ENCODE measurements around the gene OR52L1.
A peak's percentile ranks its signal among the peaks of the same experiment; 100 is the strongest.

The OR52L1 gene

DNA sequence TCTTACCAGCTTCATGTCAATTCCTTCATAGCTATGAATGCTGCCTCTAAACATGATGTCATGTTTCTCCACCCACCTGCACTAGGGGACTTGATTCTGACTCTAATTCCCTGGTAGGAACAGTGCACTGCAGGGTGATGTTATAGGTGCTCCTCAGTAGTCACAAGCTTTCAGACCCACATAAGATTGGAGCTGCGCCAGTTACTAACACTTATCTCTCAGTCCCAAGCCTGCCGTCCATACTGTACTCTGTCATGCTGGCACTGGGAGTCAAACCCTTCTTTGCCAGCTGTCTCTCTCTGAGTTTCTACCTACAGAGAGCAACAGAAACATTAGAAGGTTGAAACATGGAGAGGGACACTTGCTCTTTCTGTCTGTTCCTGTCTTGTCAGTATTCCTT, 38.3 kb upstream of the OR52L1 start:
- H4K20me1 ChIP-seq (ENCODE audit: insufficient read depth, low read length): no peaks in the 10 kb centered on the region
- no peaks in the 10 kb centered on the region for H3K79me2 ChIP-seq (ENCODE audit: low read length)
- H3F3A ChIP-seq (ENCODE audit: insufficient read depth, low read length): no peaks in the 10 kb centered on the region
- H3K36me3 ChIP-seq (replicated peaks; ENCODE audit: insufficient read depth, low read length): no peaks in the 10 kb centered on the region
- no peak for DNase-seq
- no peak overlapping the region for H3K9ac ChIP-seq (ENCODE audit: low read length)
- H3K9me3 ChIP-seq (replicated peaks; ENCODE audit: insufficient read depth, low read length): no peaks in the 10 kb centered on the region
- no peak overlapping the region for H2AFZ ChIP-seq (ENCODE audit: low read length)
- no peak overlapping the region for H3K4me2 ChIP-seq (ENCODE audit: low read depth, low read length)
- no peaks in the 10 kb centered on the region for H3K4me1 ChIP-seq (ENCODE audit: low read length)
- TF ChIP-seq, protein P1, sequence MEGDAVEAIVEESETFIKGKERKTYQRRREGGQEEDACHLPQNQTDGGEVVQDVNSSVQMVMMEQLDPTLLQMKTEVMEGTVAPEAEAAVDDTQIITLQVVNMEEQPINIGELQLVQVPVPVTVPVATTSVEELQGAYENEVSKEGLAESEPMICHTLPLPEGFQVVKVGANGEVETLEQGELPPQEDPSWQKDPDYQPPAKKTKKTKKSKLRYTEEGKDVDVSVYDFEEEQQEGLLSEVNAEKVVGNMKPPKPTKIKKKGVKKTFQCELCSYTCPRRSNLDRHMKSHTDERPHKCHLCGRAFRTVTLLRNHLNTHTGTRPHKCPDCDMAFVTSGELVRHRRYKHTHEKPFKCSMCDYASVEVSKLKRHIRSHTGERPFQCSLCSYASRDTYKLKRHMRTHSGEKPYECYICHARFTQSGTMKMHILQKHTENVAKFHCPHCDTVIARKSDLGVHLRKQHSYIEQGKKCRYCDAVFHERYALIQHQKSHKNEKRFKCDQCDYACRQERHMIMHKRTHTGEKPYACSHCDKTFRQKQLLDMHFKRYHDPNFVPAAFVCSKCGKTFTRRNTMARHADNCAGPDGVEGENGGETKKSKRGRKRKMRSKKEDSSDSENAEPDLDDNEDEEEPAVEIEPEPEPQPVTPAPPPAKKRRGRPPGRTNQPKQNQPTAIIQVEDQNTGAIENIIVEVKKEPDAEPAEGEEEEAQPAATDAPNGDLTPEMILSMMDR (IDR thresholded peaks at IDR 0.05; ENCODE audit: low read length): no peak
- TF ChIP-seq EZH2phosphoT487 (IDR thresholded peaks at IDR 0.05; ENCODE audit: low read length): no peak
- TF ChIP-seq EZH2 (optimal IDR thresholded peaks at IDR 0.05; ENCODE audit: low read depth, low read length): no peak
- H3K9me2 ChIP-seq (replicated peaks; ENCODE audit: insufficient read depth, low read length): no peaks in the 10 kb centered on the region
- H3K4me3 ChIP-seq (ENCODE audit: low read length): no peak overlapping the region
- H3K27me3 ChIP-seq (replicated peaks; ENCODE audit: insufficient read depth, low read length): no peaks in the 10 kb centered on the region
- no peak overlapping the region for H3K27ac ChIP-seq (ENCODE audit: low read length)

DNA sequence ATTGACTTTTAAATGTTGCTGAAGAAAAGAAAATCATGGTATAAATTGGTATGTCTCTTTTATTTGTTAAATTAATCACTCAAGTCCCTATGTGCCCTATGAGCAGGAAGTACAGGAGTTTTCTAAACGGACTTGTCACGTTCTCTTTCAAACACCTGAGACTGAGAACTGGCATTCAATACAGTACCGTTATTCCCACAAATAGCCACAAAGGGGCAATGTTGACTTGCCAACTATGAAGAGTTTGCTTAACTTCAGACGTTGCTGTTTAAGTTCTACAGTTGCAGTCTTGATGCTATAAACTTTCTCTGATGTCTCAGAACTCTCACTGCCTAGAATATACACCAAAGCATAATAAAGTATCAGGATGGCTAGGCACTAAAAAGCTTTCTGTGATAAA, 36.2 kb upstream of the OR52L1 start:
- Histone ChIP-seq H3K36me3 (replicated peaks; ENCODE audit: insufficient read depth, low read length) (no peaks in the 10 kb centered on the region), H3K27ac (ENCODE audit: low read length) (no peak overlapping the region), H3K9me2 (replicated peaks; ENCODE audit: insufficient read depth, low read length) (no peaks in the 10 kb centered on the region), H3K4me1 (ENCODE audit: low read length) (no peaks in the 10 kb centered on the region), H3K79me2 (ENCODE audit: low read length) (no peaks in the 10 kb centered on the region), H2AFZ (ENCODE audit: low read length) (no peak overlapping the region), H3K4me3 (ENCODE audit: low read length) (no peak overlapping the region), H3F3A (ENCODE audit: insufficient read depth, low read length) (no peaks in the 10 kb centered on the region), H3K9me3 (replicated peaks; ENCODE audit: insufficient read depth, low read length) (no peaks in the 10 kb centered on the region), H3K9ac (ENCODE audit: low read length) (no peak overlapping the region), H3K4me2 (ENCODE audit: low read depth, low read length) (no peak overlapping the region), H3K27me3 (replicated peaks; ENCODE audit: insufficient read depth, low read length) (no peaks in the 10 kb centered on the region), H4K20me1 (ENCODE audit: insufficient read depth, low read length) (no peaks in the 10 kb centered on the region)
- TF ChIP-seq, protein P1 (IDR thresholded peaks at IDR 0.05; ENCODE audit: low read length): peak; percentile 73
- no peak for TF ChIP-seq EZH2 (optimal IDR thresholded peaks at IDR 0.05; ENCODE audit: low read depth, low read length)
- DNase-seq: peak; percentile 85

DNA sequence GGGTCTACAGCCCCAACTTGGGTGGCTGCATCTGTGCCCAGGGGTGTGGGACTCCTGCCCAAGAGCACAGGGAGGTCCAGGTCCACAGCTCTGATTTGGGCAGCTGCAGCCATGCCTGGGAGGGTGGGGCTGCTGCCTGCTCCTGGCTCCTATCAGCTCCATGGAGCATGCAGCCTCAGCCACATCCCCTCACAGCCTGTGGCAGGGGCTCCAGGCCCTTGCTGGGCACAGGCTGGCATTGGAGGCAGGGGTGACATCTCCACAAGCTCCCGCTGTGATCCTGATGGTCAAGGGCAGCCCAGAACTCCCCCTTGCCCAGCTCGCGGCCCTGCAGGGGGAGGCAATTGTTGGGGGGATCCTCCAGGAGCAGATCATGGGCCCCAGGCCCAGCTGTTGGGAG, 26.3 kb upstream of the OR52L1 start:
- H3K9me3 ChIP-seq (replicated peaks; ENCODE audit: insufficient read depth, low read length): no peaks in the 10 kb centered on the region
- no peak overlapping the region for H3K9ac ChIP-seq (ENCODE audit: low read length)
- H4K20me1 ChIP-seq (ENCODE audit: insufficient read depth, low read length): no peaks in the 10 kb centered on the region
- no peak overlapping the region for H3K27ac ChIP-seq (ENCODE audit: low read length)
- H3K36me3 ChIP-seq (replicated peaks; ENCODE audit: insufficient read depth, low read length): no peaks in the 10 kb centered on the region
- no peak for DNase-seq
- no peaks in the 10 kb centered on the region for H3K9me2 ChIP-seq (replicated peaks; ENCODE audit: insufficient read depth, low read length)
- no peaks in the 10 kb centered on the region for H3K4me1 ChIP-seq (ENCODE audit: low read length)
- H3K27me3 ChIP-seq (replicated peaks; ENCODE audit: insufficient read depth, low read length): no peaks in the 10 kb centered on the region
- H3K79me2 ChIP-seq (ENCODE audit: low read length): no peaks in the 10 kb centered on the region
- H3F3A ChIP-seq (ENCODE audit: insufficient read depth, low read length): no peaks in the 10 kb centered on the region
- H2AFZ ChIP-seq (ENCODE audit: low read length): no peak overlapping the region
- no peak overlapping the region for H3K4me3 ChIP-seq (ENCODE audit: low read length)
- H3K4me2 ChIP-seq (ENCODE audit: low read depth, low read length): no peak overlapping the region
- TF ChIP-seq EZH2phosphoT487 (IDR thresholded peaks at IDR 0.05; ENCODE audit: low read length) (no peak), EZH2 (optimal IDR thresholded peaks at IDR 0.05; ENCODE audit: low read depth, low read length) (no peak)
- TF ChIP-seq, protein P1 (IDR thresholded peaks at IDR 0.05; ENCODE audit: low read length): no peak
